ENCODE data around the gene EPB42.

Gene EPB42

GRCh38 chr15:43266386-43266785, 45.6 kb upstream of the EPB42 start:
- no peak overlapping the region for H3K4me3 ChIP-seq (ENCODE audit: low read depth, low read length)
- no peak for DNase-seq (ENCODE audit: low read depth)
- TF ChIP-seq POLR2A (IDR thresholded peaks at IDR 0.05; ENCODE audit: extremely low read depth, insufficient read length) = no peak
- TF ChIP-seq MAX (IDR thresholded peaks at IDR 0.05; ENCODE audit: low read depth, low read length) = no peak
- no peak for TF ChIP-seq CTCF (IDR thresholded peaks at IDR 0.05; ENCODE audit: low read depth, low read length)
- no peak for TF ChIP-seq MYC (IDR thresholded peaks at IDR 0.05; ENCODE audit: low read depth, low read length)

- no peak overlapping the region for H3K4me3 ChIP-seq (ENCODE audit: low read depth, low read length)
- no peak for DNase-seq (ENCODE audit: low read depth)
- TF ChIP-seq MAX (IDR thresholded peaks at IDR 0.05; ENCODE audit: low read depth, low read length) (no peak), POLR2A (IDR thresholded peaks at IDR 0.05; ENCODE audit: extremely low read depth, insufficient read length) (no peak), MYC (IDR thresholded peaks at IDR 0.05; ENCODE audit: low read depth, low read length) (no peak), CTCF (IDR thresholded peaks at IDR 0.05; ENCODE audit: low read depth, low read length) (no peak)
Observed at GRCh38 chr15:43260011-43260615, 39.3 kb upstream of the EPB42 start.

- no peak for DNase-seq (ENCODE audit: low read depth)
- TF ChIP-seq MAX (IDR thresholded peaks at IDR 0.05; ENCODE audit: low read depth, low read length) = no peak
- TF ChIP-seq CTCF (IDR thresholded peaks at IDR 0.05; ENCODE audit: low read depth, low read length) = no peak
- TF ChIP-seq POLR2A (IDR thresholded peaks at IDR 0.05; ENCODE audit: extremely low read depth, insufficient read length) = no peak
- no peak for TF ChIP-seq MYC (IDR thresholded peaks at IDR 0.05; ENCODE audit: low read depth, low read length)
- no peak overlapping the region for H3K4me3 ChIP-seq (ENCODE audit: low read depth, low read length)
Observed at GRCh38 chr15:43258781-43259180, 38.0 kb upstream of the EPB42 start.

GRCh38 chr15:43256341-43256740, 35.5 kb upstream of the EPB42 start:
- no peak overlapping the region for H3K4me3 ChIP-seq (ENCODE audit: low read depth, low read length)
- TF ChIP-seq POLR2A (IDR thresholded peaks at IDR 0.05; ENCODE audit: extremely low read depth, insufficient read length) (no peak), MAX (IDR thresholded peaks at IDR 0.05; ENCODE audit: low read depth, low read length) (no peak), MYC (IDR thresholded peaks at IDR 0.05; ENCODE audit: low read depth, low read length) (no peak), CTCF (IDR thresholded peaks at IDR 0.05; ENCODE audit: low read depth, low read length) (no peak)
- DNase-seq (ENCODE audit: low read depth) = no peak

- no peak for TF ChIP-seq POLR2A (IDR thresholded peaks at IDR 0.05; ENCODE audit: extremely low read depth, insufficient read length)
- DNase-seq (ENCODE audit: low read depth) = no peak
- no peak overlapping the region for H3K4me3 ChIP-seq (ENCODE audit: low read depth, low read length)
Observed at GRCh38 chr15:43255376-43255775, 34.6 kb upstream of the EPB42 start.

- no peak for DNase-seq (ENCODE audit: low read depth)
- no peak; the same call in 1 of the 2 replicates for TF ChIP-seq MAX (IDR thresholded peaks at IDR 0.05; ENCODE audit: low read depth, low read length)
- no peak for TF ChIP-seq MYC (IDR thresholded peaks at IDR 0.05; ENCODE audit: low read depth, low read length)
- TF ChIP-seq CTCF (IDR thresholded peaks at IDR 0.05; ENCODE audit: low read depth, low read length) = no peak
- TF ChIP-seq POLR2A (IDR thresholded peaks at IDR 0.05; ENCODE audit: extremely low read depth, insufficient read length) = no peak
- no peak overlapping the region for H3K4me3 ChIP-seq (ENCODE audit: low read depth, low read length)
Observed at GRCh38 chr15:43253431-43254403, 32.9 kb upstream of the EPB42 start.
